Thymus (tissue), 11 donors: Measurements from ENCODE around the gene CD74. TPM values are rescaled to one million over a fixed set of nuclear protein-coding genes. Genes with fewer than 3 reads are reported as not detected.

Source experiments
- DNase-seq, 9 donors: peaks; one replicate each; pipeline ENCODE4 v3.0.0-alpha.2; 2013; ENCODE audit warnings: low spot score in 9 of 9, low read depth in 6 of 9, missing footprints in 1 of 9
- H3K27ac ChIP-seq, 2 donors: one replicate each; pipeline ENCODE4 v1.5.1; 2013; ENCODE audit warnings: control low read depth in 1 of 2, low read depth in 1 of 2, low read length in 1 of 2, mild to moderate bottlenecking in 1 of 2, moderate library complexity in 1 of 2
- H3K27me3 ChIP-seq, 2 donors: one replicate each; pipeline ENCODE4 v1.5.1; 2013; ENCODE audit warnings: low read length in 1 of 2; ENCODE audit not compliant: control insufficient read depth in 2 of 2, insufficient read depth in 1 of 2
- H3K36me3 ChIP-seq, 2 donors: one replicate each; pipeline ENCODE4 v1.5.1; 2013; ENCODE audit warnings: low read length in 1 of 2, mild to moderate bottlenecking in 1 of 2, moderate library complexity in 1 of 2; ENCODE audit not compliant: control insufficient read depth in 2 of 2, insufficient read depth in 2 of 2
- H3K4me1 ChIP-seq, 2 donors: one replicate each; pipeline ENCODE4 v1.5.1; 2013; ENCODE audit warnings: low read length in 2 of 2; ENCODE audit not compliant: control insufficient read depth in 2 of 2, insufficient read depth in 2 of 2
- H3K4me3 ChIP-seq, 2 donors: one replicate each; pipeline ENCODE4 v1.5.1; 2013; ENCODE audit warnings: low read length in 2 of 2, control low read depth in 1 of 2, mild to moderate bottlenecking in 1 of 2
- H3K9me3 ChIP-seq, 2 donors: one replicate each; pipeline ENCODE4 v1.5.1; 2013; ENCODE audit warnings: low read length in 1 of 2, mild to moderate bottlenecking in 1 of 2; ENCODE audit not compliant: control insufficient read depth in 2 of 2, insufficient read depth in 1 of 2
- WGBS: extraction: QIAGEN DNeasy Blood & Tissue Kit; methylation state at CpG from one replicate; pipeline ENCODE4 v1.1.7; 2013; 5-methylcytosine and 5-hydroxymethylcytosine counted together
- polyA plus RNA-seq: library from polyadenylated mRNA; stranded (reverse); fragments of 200-250 nt; gene quantifications from one replicate; pipeline ENCODE4 v1.2.3, GENCODE V29; 2013
- total RNA-seq: library from RNA; stranded (reverse); fragments of 120-200 nt; gene quantifications from one replicate; pipeline ENCODE4 v1.2.4, GENCODE V29; 2013
- donor health status: healthy.

CD74 gene
- total and polyA plus RNA-seq, 2 donors: 1,741 to 2,730 TPM

- DNase-seq: no peak
- Histone ChIP-seq H3K4me1 (no peaks in the 10 kb centered on the region), H3K9me3 (no peaks in the 10 kb centered on the region), H3K27ac (no peak overlapping the region), H3K36me3 (peaks cover 86 to 93% of the 10 kb centered on the region in 2 donors), H3K27me3 (no peaks in the 10 kb centered on the region), H3K4me3 (no peak overlapping the region)
- WGBS: 98% methylated on average over 14 of the region's 14 CpGs
Measured at GRCh38 chr5:150397146-150397781, 15.4 kb downstream of the CD74 start.

GRCh38 chr5:150396267-150396666 lies 16.4 kb downstream of the CD74 start:
- Histone ChIP-seq H3K4me3 (no peak overlapping the region), H3K27me3 (no peaks in the 10 kb centered on the region), H3K36me3 (peaks cover 86 to 97% of the 10 kb centered on the region in 2 donors), H3K9me3 (no peaks in the 10 kb centered on the region), H3K4me1 (no peaks in the 10 kb centered on the region), H3K27ac (no peak overlapping the region)
- WGBS: 98% methylated on average over 7 of the region's 7 CpGs
- no peak for DNase-seq

- no peaks in the 10 kb centered on the region for H3K4me1 ChIP-seq
- no peaks in the 10 kb centered on the region for H3K27me3 ChIP-seq
- H3K9me3 ChIP-seq: no peaks in the 10 kb centered on the region
- H3K36me3 ChIP-seq: peaks cover 91 to 97% of the 10 kb centered on the region in 2 donors
- no peak for DNase-seq
- no peak overlapping the region for H3K27ac ChIP-seq
- H3K4me3 ChIP-seq: no peak overlapping the region
- 98% methylated on average over 2 of the region's 2 CpGs for WGBS
Measured at GRCh38 chr5:150395688-150395975, 17.1 kb downstream of the CD74 start.

GRCh38 chr5:150394912-150395687 lies 17.6 kb downstream of the CD74 start:
- no peaks in the 10 kb centered on the region for H3K27me3 ChIP-seq
- WGBS: 93% methylated on average over 13 of the region's 13 CpGs

GRCh38 chr5:150394131-150394530 lies 18.6 kb downstream of the CD74 start:
- peaks cover 90 to 97% of the 10 kb centered on the region in 2 donors for H3K36me3 ChIP-seq
- no peak overlapping the region for H3K4me3 ChIP-seq
- H3K27me3 ChIP-seq: no peaks in the 10 kb centered on the region
- H3K4me1 ChIP-seq: no peaks in the 10 kb centered on the region
- H3K9me3 ChIP-seq: no peaks in the 10 kb centered on the region
- 94% methylated on average over 3 of the region's 3 CpGs for WGBS
- no peak overlapping the region for H3K27ac ChIP-seq
- no peak for DNase-seq

More at GRCh38 chr5:150394912-150395687, 17.6 kb downstream of the CD74 start:
- no peak overlapping the region for H3K27ac ChIP-seq
- no peak overlapping the region for H3K4me3 ChIP-seq
- no peaks in the 10 kb centered on the region for H3K4me1 ChIP-seq
- H3K36me3 ChIP-seq: peaks cover 90 to 97% of the 10 kb centered on the region in 2 donors
- no peak for DNase-seq
- no peaks in the 10 kb centered on the region for H3K9me3 ChIP-seq

GRCh38 chr5:150393096-150393645 lies 19.5 kb downstream of the CD74 start:
- peaks cover 88 to 94% of the 10 kb centered on the region in 2 donors for H3K36me3 ChIP-seq
- no peaks in the 10 kb centered on the region for H3K27me3 ChIP-seq

GRCh38 chr5:150392680-150393079 lies 20.0 kb downstream of the CD74 start:
- H3K4me3 ChIP-seq: no peak overlapping the region
- peaks cover 88 to 94% of the 10 kb centered on the region in 2 donors for H3K36me3 ChIP-seq
- no peaks in the 10 kb centered on the region for H3K4me1 ChIP-seq
- no peaks in the 10 kb centered on the region for H3K9me3 ChIP-seq
- no peak overlapping the region for H3K27ac ChIP-seq
- 96% methylated on average over 7 of the region's 7 CpGs for WGBS
- DNase-seq: no peak
- H3K27me3 ChIP-seq: no peaks in the 10 kb centered on the region

More at GRCh38 chr5:150393096-150393645, 19.5 kb downstream of the CD74 start:
- Histone ChIP-seq H3K9me3 (no peaks in the 10 kb centered on the region), H3K27ac (no peak overlapping the region), H3K4me3 (no peak overlapping the region), H3K4me1 (no peaks in the 10 kb centered on the region)
- 96% methylated on average over 3 of the region's 3 CpGs for WGBS
- no peak for DNase-seq

GRCh38 chr5:150391986-150392385 lies 20.7 kb downstream of the CD74 start:
- DNase-seq: no peak
- Histone ChIP-seq H3K27ac (no peak overlapping the region), H3K4me1 (no peaks in the 10 kb centered on the region), H3K4me3 (no peak overlapping the region), H3K36me3 (peaks cover 90 to 95% of the 10 kb centered on the region in 2 donors), H3K9me3 (no peaks in the 10 kb centered on the region), H3K27me3 (no peaks in the 10 kb centered on the region)
- 97% methylated on average over 3 of the region's 3 CpGs for WGBS

GRCh38 chr5:150391064-150391834 lies 21.5 kb downstream of the CD74 start:
- DNase-seq: no peak
- Histone ChIP-seq H3K9me3 (no peaks in the 10 kb centered on the region), H3K4me3 (no peak overlapping the region), H3K27ac (no peak overlapping the region), H3K27me3 (no peaks in the 10 kb centered on the region), H3K4me1 (no peaks in the 10 kb centered on the region), H3K36me3 (peaks cover 93 to 95% of the 10 kb centered on the region in 2 donors)
- WGBS: 98% methylated on average over 13 of the region's 13 CpGs
